A673 (cell line): Measurements from ENCODE around the gene RGS8. TPM values are rescaled to one million over a fixed set of nuclear protein-coding genes. Genes with fewer than 3 reads are reported as not detected.
A peak's percentile ranks its signal among the peaks of the same experiment; 100 is the strongest.

ENCODE experiments used
- BruUV-seq: library from RNA; stranded (reverse); fragments of 400-500 nt; replicated peaks from 2 replicates; lab custom pipeline; 2021; lab: Mats Ljungman, UMichigan
- CTCF ChIA-PET: fragments of 300-600 bp; sonication (Branson Sonifier 250); formaldehyde crosslinking; loops from one replicate; lab custom pipeline; 2022; ENCODE audit warnings: antibody characterized with exemption; lab: Charles Lee
- POLR2A ChIA-PET: fragments of 300-600 bp; sonication (Branson Sonifier 250); formaldehyde crosslinking; loops from one replicate; lab custom pipeline; 2022; ENCODE audit warnings: antibody characterized with exemption; ENCODE audit not compliant: low non-redundant PET; lab: Charles Lee
- DNase-seq: peaks from one replicate; pipeline ENCODE4 v3.0.0-alpha.2; 2015; ENCODE audit warnings: low spot score
- H3K27ac ChIP-seq: fragments of 200-600 bp; sonication (generic); 2 replicates; pipeline ENCODE4 v1.5.1; 2016; ENCODE audit warnings: mixed run types, low read depth, mild to moderate bottlenecking, mixed read lengths, antibody characterized with exemption, low read length; ENCODE audit not compliant: poor library complexity, severe bottlenecking
- H3K27me3 ChIP-seq: fragments of 200-600 bp; sonication (generic); replicated peaks from 2 replicates; pipeline ENCODE4 v1.6.1; 2017; ENCODE audit warnings: mixed run types, low read depth, mild to moderate bottlenecking, mixed read lengths, antibody characterized with exemption, low read length; ENCODE audit not compliant: insufficient read depth, poor library complexity
- H3K36me3 ChIP-seq: fragments of 200-600 bp; sonication (generic); 2 replicates; pipeline ENCODE4 v1.6.1; 2016; ENCODE audit warnings: mixed run types, mild to moderate bottlenecking, mixed read lengths, antibody characterized with exemption, low read length; ENCODE audit not compliant: insufficient read depth, poor library complexity, severe bottlenecking
- H3K4me1 ChIP-seq: fragments of 200-600 bp; sonication (generic); 2 replicates; pipeline ENCODE4 v1.6.1; 2017; ENCODE audit warnings: mixed run types, mild to moderate bottlenecking, mixed read lengths, antibody characterized with exemption, low read length; ENCODE audit not compliant: insufficient read depth, poor library complexity, severe bottlenecking
- H3K4me3 ChIP-seq: fragments of 200-600 bp; sonication (generic); 2 replicates; pipeline ENCODE4 v1.5.1; 2016; ENCODE audit warnings: low read depth, mixed run types, mild to moderate bottlenecking, mixed read lengths, low read length; ENCODE audit not compliant: poor library complexity, severe bottlenecking
- H3K9me3 ChIP-seq: fragments of 200-600 bp; sonication (generic); 2 replicates; pipeline ENCODE4 v1.6.1; 2016; ENCODE audit warnings: mixed run types, low read depth, mild to moderate bottlenecking, mixed read lengths, antibody characterized with exemption, low read length; ENCODE audit not compliant: poor library complexity, severe bottlenecking
- CTCF ChIP-seq: fragments of 300-800, 200-600 bp; sonication (generic); conservative IDR thresholded peaks from 2 replicates; pipeline ENCODE4 v1.5.1; 2017; ENCODE audit warnings: low read depth, mild to moderate bottlenecking, antibody characterized with exemption, low read length, moderate library complexity, mixed read lengths
- EZH2 ChIP-seq: fragments of 200-600 bp; sonication (generic); IDR thresholded peaks from 2 replicates; pipeline ENCODE4 v1.6.1; 2017; ENCODE audit warnings: borderline replicate concordance, low read depth, mild to moderate bottlenecking, mixed read lengths, antibody characterized with exemption, low read length; ENCODE audit not compliant: poor library complexity, severe bottlenecking
- intact Hi-C: fragments of 100-400 bp; cut with micrococcal nuclease; formaldehyde crosslinking; loops from one replicate; pipeline ENCODE4 v1.10.0; 2022; ENCODE audit not compliant: unreplicated experiment
- total RNA-seq: library from RNA; stranded (reverse); gene quantifications from 2 replicates; pipeline ENCODE4 v1.2.3, GENCODE V29; 2021

Gene RGS8
- total RNA-seq, 1 experiment from 2014 or later: not detected

- BruUV-seq: no TSS peak
- ChIA-PET POLR2A (no interaction called here), CTCF (no interaction called here)
- DNase-seq: no peak
- H3K4me3 ChIP-seq: no peak overlapping the region
- TF ChIP-seq EZH2 (no peak), CTCF (no peak)
- peaks cover 12% of the 10 kb centered on the region for H3K4me1 ChIP-seq
- H3K36me3 ChIP-seq: no peaks in the 10 kb centered on the region
- intact Hi-C loops: loop anchor here (5.0 kb wide), 1 partner anchor 72 kb away; the partner anchor contains the start of gene RGS16
- no peaks in the 10 kb centered on the region for H3K9me3 ChIP-seq
- H3K27ac ChIP-seq: no peak overlapping the region
- no peaks in the 10 kb centered on the region for H3K27me3 ChIP-seq
Measured at GRCh38 chr1:182674346-182675246, 9.8 kb downstream of the RGS8 start.

DNA sequence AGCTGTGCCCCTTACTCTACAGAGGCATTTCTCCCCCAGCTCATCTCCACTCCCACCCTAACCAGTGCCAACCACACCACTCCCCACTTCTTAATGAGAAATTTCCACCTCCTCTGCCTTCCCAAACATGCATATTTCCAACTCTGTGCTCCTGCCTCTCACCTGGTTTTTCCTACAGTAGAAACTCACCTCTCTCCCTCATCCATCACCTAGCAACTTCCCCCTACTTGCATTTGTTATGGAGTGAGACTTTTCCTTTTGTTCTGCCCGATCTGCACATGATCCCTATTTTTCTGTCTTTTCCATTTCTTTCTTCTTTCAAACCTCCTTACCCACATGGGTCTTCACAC is 11.9 kb downstream of the RGS8 start:
- no TSS peak for BruUV-seq
- intact Hi-C loops: loop anchor here (5.0 kb wide), 1 partner anchor 70 kb away; the partner anchor contains the start of gene RGS16
- Histone ChIP-seq H3K27ac (no peak overlapping the region), H3K36me3 (no peaks in the 10 kb centered on the region), H3K4me1 (peaks cover 12% of the 10 kb centered on the region), H3K27me3 (no peaks in the 10 kb centered on the region), H3K4me3 (no peak overlapping the region), H3K9me3 (no peaks in the 10 kb centered on the region)
- no peak for DNase-seq
- TF ChIP-seq EZH2 (no peak), CTCF (no peak)
- ChIA-PET POLR2A (no interaction called here), CTCF (no interaction called here)

- Histone ChIP-seq H3K36me3 (no peaks in the 10 kb centered on the region), H3K27ac (no peak overlapping the region), H3K4me1 (peaks cover 12% of the 10 kb centered on the region), H3K4me3 (no peak overlapping the region), H3K27me3 (no peaks in the 10 kb centered on the region), H3K9me3 (no peaks in the 10 kb centered on the region)
- intact Hi-C loops: loop anchor here (5.0 kb wide), 1 partner anchor 70 kb away; the partner anchor contains the start of gene RGS16
- CTCF ChIA-PET: no interaction called here
- POLR2A ChIA-PET: no interaction called here
- peak; percentile 41 for DNase-seq
- BruUV-seq: no TSS peak
- TF ChIP-seq CTCF (no peak), EZH2 (no peak)
Measured at GRCh38 chr1:182671750-182672486, 12.5 kb downstream of the RGS8 start.
